Measurements from ENCODE around the gene PDLIM7. TPM values are rescaled to one million over a fixed set of nuclear protein-coding genes. Genes with fewer than 3 reads are reported as not detected.

Gene PDLIM7
- total RNA-seq, 1 experiment from 2014 or later: 24.3 TPM

DNA sequence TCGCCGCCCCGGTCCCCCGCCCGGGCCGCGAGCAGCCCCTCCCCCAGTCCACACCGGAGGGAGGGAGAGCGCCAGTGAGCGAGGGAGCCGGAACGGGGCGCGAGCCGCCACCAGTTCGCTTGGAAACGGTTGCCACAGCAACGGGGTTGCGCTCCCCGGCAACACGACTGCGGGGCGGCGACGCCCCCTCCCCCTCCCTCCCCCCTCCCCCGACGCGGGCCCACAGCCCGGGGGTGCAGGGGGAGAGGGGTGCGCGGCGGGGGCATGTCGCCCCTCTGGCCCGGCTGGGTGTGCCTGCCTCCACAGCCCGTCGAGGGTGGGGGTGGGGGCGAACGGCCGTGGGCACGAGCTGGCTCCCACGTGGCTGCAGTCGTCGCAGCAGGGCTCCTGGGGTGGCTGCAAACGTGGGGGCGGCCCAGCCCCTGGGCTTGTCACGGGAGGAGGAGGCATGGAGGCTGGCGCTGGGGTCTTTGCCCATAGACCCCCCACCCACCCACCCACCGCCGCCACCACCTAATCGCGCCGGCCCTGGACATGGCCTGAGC is 50.3 kb downstream of the PDLIM7 start:
- peak; percentile 47 for DNase-seq (ENCODE audit: extremely low read depth, low read depth)

GRCh38 chr5:177446200-177447065 is 51.0 kb downstream of the PDLIM7 start, which contains the start of gene PRR7:
Gene PRR7, plus strand, starts transcription at chr5:177446814. Its CDS starts 8,254 bp downstream, at chr5:177455068.
- peak; percentile 51 for DNase-seq (ENCODE audit: extremely low read depth, low read depth)

DNA sequence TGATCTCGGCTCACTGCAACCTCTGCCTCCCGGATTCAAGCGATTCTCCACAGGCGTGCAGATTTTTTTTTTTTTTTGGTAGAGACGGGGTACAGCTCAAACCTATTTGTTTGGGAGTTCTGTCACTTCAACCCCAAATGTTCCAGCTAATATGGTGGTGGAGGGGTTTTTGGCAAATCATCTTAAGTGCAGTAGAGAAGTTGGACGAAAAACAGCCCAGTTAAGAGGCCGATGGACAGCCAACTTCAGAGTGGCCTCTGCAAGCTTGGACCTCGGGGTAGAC is 51.5 kb downstream of the PDLIM7 start:
- no peak for DNase-seq (ENCODE audit: extremely low read depth, low read depth)

GRCh38 chr5:177445052-177445916 is 52.1 kb downstream of the PDLIM7 start:
- no peak for DNase-seq (ENCODE audit: extremely low read depth, low read depth)

GRCh38 chr5:177444106-177445051 is 53.0 kb downstream of the PDLIM7 start:
- DNase-seq (ENCODE audit: extremely low read depth, low read depth): no peak

DNA sequence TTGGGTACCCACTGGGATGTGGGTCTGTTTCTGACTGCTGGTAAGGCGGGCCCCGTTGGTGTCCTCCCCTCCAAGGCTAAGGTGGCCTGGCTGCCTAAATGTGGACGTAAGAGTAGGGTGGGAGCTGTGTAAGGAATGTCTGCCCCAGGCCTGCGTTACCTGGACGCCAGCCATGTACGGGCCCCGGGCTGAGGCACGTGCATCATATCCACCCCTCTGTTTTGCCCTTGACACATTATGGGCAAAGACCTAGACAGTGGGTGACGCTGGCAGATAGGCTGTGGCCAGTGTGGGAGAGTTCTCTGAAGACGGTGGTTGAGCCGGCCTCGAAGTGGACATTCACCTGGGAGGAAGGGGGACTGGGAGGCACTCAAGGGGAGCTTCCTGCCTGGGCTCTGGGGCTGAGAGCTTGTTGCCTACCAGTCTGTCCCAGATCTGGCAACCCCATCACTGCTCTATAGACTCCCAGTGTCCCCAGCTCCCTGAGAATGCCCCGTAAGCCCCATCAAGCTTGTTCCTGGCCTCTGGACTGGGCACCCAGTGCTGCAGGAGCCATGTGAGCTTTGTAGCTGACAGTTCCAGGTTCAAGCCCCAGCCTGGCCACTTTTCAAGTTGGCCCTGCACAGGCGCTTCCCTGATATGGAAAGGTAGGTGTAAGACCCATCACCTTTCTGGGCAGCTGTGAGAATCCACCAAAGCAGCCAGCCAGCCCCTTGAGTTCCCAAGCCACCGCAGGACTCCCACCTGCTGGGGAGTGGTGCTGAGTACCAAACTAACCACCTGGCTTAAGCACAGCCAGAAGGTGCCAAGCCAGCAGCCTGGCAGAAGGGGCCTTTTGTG is 54.0 kb downstream of the PDLIM7 start:
- DNase-seq (ENCODE audit: extremely low read depth, low read depth): no peak

DNA sequence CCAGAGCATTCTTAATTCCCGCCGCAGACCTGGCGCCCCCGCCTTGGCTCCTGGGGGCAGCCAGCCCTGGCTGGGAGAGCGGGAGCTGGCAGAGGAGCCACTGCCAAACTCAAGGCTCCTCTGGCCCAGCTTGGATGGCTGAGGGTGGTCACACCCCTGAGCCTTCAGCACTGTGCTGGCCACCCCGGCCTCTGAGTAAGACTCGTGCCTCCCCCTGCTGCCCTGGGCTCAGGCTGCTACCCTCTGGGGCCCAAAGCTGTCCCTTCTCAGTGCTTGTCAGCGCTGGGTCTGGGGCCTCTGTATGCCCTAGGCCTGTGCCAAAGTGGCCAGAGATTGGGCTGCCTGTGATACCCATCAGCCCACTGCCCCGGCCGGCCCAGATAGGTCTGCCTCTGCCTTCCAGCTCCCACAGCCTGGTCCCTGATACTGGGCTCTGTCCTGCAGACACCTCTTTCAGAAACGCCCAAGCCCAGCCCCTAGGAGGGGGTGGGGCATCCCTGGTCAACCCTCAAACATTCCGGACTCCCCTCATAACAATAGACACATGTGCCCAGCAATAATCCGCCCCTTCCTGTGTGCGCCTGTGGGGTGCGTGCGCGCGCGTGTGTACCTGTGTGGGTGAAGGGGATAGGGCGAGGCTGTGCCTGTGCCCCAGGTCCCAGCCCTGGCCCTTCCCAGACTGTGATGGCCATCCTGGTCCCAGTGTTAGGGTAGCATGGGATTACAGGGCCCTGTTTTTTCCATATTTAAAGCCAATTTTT is 55.2 kb downstream of the PDLIM7 start:
- DNase-seq (ENCODE audit: extremely low read depth, low read depth): no peak

GRCh38 chr5:177440990-177441780 is 56.2 kb downstream of the PDLIM7 start:
- DNase-seq (ENCODE audit: extremely low read depth, low read depth): no peak

- no peak for DNase-seq (ENCODE audit: extremely low read depth, low read depth)
Observed at GRCh38 chr5:177440211-177440989, 57.0 kb downstream of the PDLIM7 start.

- DNase-seq (ENCODE audit: extremely low read depth, low read depth): no peak
Observed at GRCh38 chr5:177439518-177440053, 57.8 kb downstream of the PDLIM7 start.

DNA sequence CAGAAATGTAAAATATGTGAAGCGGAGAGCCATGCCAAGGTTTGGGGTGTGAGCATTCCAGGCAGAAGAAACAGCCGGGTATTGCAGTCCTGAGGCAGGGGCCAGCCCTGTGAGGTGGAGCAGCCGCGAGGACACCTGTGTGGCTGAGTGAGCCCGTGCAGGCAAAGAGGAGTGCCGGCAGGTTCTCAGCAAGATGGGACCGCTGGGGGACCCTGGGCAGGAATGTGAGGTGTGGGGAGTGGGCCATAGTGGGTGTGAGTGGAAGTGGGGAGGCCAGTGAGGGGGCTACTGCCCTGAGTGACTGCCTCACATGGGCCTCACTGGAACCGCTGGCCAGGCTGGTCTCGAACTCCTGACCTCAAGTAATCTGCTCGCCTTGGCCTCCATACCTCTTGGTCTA is 58.9 kb downstream of the PDLIM7 start:
- no peak for DNase-seq (ENCODE audit: extremely low read depth, low read depth)

- no peak for DNase-seq (ENCODE audit: extremely low read depth, low read depth)
Observed at GRCh38 chr5:177437623-177438022, 59.8 kb downstream of the PDLIM7 start.

- DNase-seq (ENCODE audit: extremely low read depth, low read depth): no peak
Observed at GRCh38 chr5:177435847-177436536, 61.4 kb downstream of the PDLIM7 start.

DNA sequence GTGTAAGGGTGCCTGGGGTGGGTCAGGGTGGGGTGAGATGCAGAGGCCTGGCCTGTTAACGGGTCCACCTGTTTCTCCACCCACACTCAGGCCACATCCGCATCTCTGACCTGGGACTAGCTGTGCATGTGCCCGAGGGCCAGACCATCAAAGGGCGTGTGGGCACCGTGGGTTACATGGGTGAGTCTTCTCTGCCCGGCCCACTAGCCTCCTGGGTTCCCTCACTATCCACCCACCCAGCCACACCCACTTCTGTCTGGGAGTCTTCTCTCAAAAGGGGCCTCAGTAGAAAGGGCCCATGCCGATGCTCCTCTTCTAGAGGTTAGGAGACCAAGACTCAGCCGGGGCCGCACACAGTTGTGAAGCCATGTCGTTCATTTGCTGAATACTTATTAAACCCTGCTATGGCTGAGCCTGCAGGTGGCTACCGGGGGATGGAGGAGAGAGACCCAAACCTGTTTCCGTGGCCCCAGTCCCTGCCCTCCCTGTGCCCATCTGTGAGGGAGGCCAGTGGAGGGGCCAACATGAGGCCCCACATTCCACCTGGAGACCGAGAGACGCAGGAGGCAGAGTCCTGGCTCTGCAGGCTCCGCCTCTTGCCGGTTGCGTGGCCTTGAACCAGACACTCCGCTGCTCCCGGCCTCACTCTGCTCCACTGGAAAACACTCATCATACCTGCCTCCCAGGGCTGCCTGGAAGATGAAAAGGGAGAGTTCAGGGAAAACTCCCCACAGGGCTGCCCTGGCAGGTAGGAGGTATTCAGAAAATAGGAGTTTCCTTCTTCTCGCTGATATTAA is 62.3 kb downstream of the PDLIM7 start:
- no peak for DNase-seq (ENCODE audit: extremely low read depth, low read depth)

- no peak for DNase-seq (ENCODE audit: extremely low read depth, low read depth)
Observed at GRCh38 chr5:177434437-177434836, 63.0 kb downstream of the PDLIM7 start.

Data from NCI-H460 (cell line).